NCI-H1105 treated with DMSO at 0.1 percent for 48 hours (cell line): ENCODE data around the gene INO80C.

Experiments
- DNase-seq: peaks from one replicate; lab custom pipeline; 2025; lab: John Stamatoyannopoulos, UW

INO80C gene

GRCh38 chr18:35426786-35427185 lies 71.0 kb downstream of the INO80C start:
- DNase-seq: no peak

- DNase-seq: no peak
Measured at GRCh38 chr18:35424356-35424755, 73.4 kb downstream of the INO80C start.

- peak; percentile 6 for DNase-seq
Measured at GRCh38 chr18:35422237-35422636, 75.5 kb downstream of the INO80C start.

- DNase-seq: no peak
Measured at GRCh38 chr18:35418610-35419009, 79.2 kb downstream of the INO80C start.
